SJSA1 (cell line): ENCODE measurements around the gene HAVCR2. TPM values are rescaled to one million over a fixed set of nuclear protein-coding genes. Genes with fewer than 3 reads are reported as not detected.

Experiments
- DNase-seq, 2 experiments: peaks; one replicate each; pipeline ENCODE4 v3.0.0-alpha.2; 2015 to 2020; ENCODE audit warnings: low spot score in 2 of 2, low read depth in 1 of 2
- H3K27ac ChIP-seq: fragments of 250-450 bp; sonication (Bioruptor Pico); 2 replicates; pipeline ENCODE4 v1.5.1; 2020; ENCODE audit warnings: mild to moderate bottlenecking, moderate library complexity
- H3K27me3 ChIP-seq: fragments of 250-450 bp; sonication (Bioruptor Pico); replicated peaks from 2 replicates; pipeline ENCODE4 v1.5.1; 2020; ENCODE audit warnings: mild to moderate bottlenecking, moderate library complexity
- H3K36me3 ChIP-seq: fragments of 250-450 bp; sonication (Bioruptor Pico); 2 replicates; pipeline ENCODE4 v1.5.1; 2020; ENCODE audit warnings: mild to moderate bottlenecking
- H3K4me1 ChIP-seq: fragments of 250-450 bp; sonication (Bioruptor Pico); replicated peaks from 2 replicates; pipeline ENCODE4 v1.6.1; 2021; ENCODE audit warnings: mild to moderate bottlenecking
- H3K4me3 ChIP-seq: fragments of 250-450 bp; sonication (Bioruptor Pico); 2 replicates; pipeline ENCODE4 v1.5.1; 2020; ENCODE audit warnings: mild to moderate bottlenecking
- H3K9me3 ChIP-seq: fragments of 250-450 bp; sonication (Bioruptor Pico); replicated peaks from 2 replicates; pipeline ENCODE4 v1.5.1; 2020; ENCODE audit warnings: mild to moderate bottlenecking
- total RNA-seq: library from RNA; depleted of rRNA; stranded (reverse); fragments of >200 nt; shearing (Covaris generic); gene quantifications from 2 replicates; pipeline ENCODE4 v1.2.3, GENCODE V29; 2014; rRNA removed

The HAVCR2 gene
- total RNA-seq, result 0.05 TPM in 1 of 2 replicates, not detected in the other

DNA sequence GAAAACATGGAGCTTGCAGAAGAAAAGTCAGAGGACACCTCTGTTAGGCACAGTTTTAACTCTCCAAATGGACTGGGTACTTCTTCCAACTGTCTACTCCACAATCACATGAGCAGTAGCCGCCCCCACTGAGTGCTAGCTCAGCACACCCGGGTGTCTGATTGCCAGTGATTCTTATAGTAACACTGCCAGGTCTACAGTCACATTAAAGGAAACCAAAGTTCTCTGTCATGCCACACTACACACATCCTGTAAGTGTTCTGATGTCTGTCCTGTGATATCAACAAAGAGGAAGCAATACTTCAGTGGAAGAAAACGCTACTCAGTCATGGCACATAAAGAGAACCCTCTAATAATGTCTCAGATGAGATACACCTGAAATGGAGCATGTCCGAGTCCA lies at the start of gene HAVCR2:
TSS of gene HAVCR2 (minus strand) at position 69 of the 400 bp plus-strand sequence. CDS start at position 8, 61 bp downstream.
- Histone ChIP-seq H3K27me3 (peaks cover 4% of the 10 kb centered on the region; the same call in 1 of the 2 replicates), H3K4me1 (no peaks in the 10 kb centered on the region)
- no peak for DNase-seq

DNA sequence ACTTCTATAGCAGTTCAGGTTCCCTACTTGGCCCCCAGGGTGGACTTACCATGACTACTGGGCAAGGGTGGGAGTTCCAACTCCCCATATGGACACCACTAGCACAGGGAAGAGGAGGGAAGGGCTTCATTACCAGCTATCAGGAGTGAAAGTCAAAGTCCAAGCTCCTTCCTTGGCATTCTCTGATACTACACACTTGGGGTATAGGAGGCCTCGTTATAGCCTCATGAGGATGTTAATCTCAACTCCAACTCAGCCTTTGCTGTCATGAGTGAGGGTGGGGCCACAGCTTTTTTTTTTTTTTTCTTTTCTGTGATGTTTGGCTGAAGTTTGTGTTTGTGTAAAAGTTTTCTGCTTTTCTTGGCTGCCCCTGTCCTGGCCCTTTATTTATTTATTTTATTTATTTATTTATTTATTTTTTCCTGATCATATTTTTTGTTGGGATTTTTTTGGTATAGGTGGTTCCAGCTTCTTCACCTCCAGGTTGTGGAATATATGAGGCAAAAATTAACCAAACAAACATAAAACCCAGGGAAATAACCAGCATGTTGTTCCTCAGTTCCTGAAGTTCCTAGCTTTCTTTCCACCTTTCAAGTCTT lies 48.5 kb upstream of the HAVCR2 start:
- Histone ChIP-seq H3K4me1 (no peaks in the 10 kb centered on the region), H3K4me3 (no peak overlapping the region), H3K27me3 (peaks cover 10% of the 10 kb centered on the region), H3K9me3 (no peaks in the 10 kb centered on the region), H3K36me3 (no peaks in the 10 kb centered on the region), H3K27ac (no peak overlapping the region)
- no peak for DNase-seq

More for the DNA sequence above, at the start of gene HAVCR2:
- no peaks in the 10 kb centered on the region; the same call in 1 of the 2 replicates for H3K9me3 ChIP-seq
- no peak within 1 kb of the TSS for H3K4me3 ChIP-seq
- no peak within 1 kb of the TSS for H3K27ac ChIP-seq
- H3K36me3 ChIP-seq, result no peaks in the 10 kb centered on the region

DNA sequence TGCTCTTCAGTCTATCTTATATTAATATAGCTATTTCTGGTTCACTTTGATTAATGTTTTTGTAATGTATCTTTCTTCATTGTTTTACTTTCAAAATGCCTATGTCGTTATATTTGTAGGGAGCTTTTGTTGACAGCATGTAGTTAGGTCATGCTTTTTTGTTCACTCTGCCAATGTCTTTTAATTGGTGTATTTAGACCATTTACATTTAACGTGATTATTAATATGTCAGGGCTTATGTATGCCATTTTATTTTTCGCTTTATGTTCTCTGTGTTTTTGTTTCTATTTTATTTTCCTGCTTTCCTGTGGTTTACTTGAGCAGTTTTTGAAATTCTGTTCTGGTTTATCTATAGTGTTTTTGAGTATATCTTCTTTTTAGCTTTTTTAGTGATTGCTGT lies 46.5 kb upstream of the HAVCR2 start:
- H3K4me1 ChIP-seq, result no peaks in the 10 kb centered on the region
- no peak for DNase-seq
- no peak overlapping the region for H3K4me3 ChIP-seq
- no peaks in the 10 kb centered on the region for H3K36me3 ChIP-seq
- H3K27me3 ChIP-seq, result peaks cover 6% of the 10 kb centered on the region
- H3K9me3 ChIP-seq, result no peaks in the 10 kb centered on the region
- no peak overlapping the region for H3K27ac ChIP-seq

DNA sequence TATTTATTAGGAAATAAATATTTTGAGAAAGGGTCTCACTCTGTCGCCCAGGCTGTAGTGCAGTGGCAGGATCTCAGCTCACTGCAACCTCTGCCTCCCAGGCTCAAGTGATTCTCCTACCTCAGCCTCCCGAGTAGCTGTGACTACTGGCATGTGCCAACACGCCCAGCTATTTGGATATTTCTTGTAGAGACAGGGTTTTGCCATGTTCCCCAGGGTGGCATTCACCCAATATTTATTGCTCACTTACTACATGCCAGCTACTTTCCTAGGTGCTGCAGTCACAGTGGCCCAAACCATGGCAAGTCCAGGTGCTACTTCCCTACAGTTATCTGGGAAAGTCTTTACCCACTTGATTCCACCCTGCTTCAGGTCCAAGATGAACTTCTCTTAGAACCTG lies 42.2 kb upstream of the HAVCR2 start:
- Histone ChIP-seq H3K36me3 (no peaks in the 10 kb centered on the region), H3K4me3 (no peak overlapping the region), H3K4me1 (no peaks in the 10 kb centered on the region), H3K27ac (no peak overlapping the region), H3K9me3 (no peaks in the 10 kb centered on the region), H3K27me3 (peaks cover 5% of the 10 kb centered on the region)
- DNase-seq, result no peak

DNA sequence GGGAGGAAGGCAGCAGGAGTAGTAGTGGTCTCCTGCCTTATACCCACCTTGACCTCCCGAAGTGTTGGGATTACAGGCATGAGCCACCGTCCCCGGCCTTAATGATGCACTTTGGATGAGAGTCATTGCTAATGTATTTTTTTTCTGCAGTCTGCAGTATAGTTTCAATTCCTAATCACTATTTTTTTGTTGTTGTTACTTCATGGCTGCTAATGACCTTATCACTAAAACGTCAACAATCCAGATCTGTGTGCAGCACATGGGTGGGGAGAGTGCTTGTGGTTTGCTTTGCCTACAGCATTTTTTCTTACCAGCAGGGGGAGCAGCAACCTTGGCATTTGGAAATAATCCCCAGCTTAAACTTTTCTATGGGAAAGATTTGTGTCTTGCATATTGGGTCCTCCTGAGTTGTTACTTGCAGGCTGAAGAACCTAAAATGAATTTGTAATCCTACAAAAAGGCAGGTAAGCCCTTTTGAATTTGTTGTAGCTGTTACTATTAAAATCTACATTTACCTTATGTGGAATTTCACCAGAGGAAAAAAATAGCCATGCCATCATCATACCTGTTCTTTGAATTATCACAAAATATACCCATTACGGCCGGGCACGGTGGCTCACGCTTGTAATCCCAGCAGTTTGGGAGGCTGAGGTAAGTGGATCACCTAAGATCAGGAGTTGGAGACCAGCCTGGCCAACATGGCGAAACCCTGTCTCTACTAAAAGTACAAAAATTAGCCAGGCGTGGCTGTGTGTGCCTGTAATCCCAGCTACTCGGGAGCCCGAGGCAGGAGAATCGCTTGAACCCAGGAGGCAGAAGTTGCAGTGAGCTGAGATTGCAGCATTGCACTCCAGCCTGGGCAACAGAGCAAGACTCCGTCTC lies 40.1 kb upstream of the HAVCR2 start:
- Histone ChIP-seq H3K4me1 (no peaks in the 10 kb centered on the region; the same call in 1 of the 2 replicates), H3K36me3 (no peaks in the 10 kb centered on the region), H3K27ac (no peak overlapping the region), H3K27me3 (no peaks in the 10 kb centered on the region; the same call in 1 of the 2 replicates), H3K4me3 (no peak overlapping the region), H3K9me3 (no peaks in the 10 kb centered on the region)
- DNase-seq, result peak; percentile 50 to 67

DNA sequence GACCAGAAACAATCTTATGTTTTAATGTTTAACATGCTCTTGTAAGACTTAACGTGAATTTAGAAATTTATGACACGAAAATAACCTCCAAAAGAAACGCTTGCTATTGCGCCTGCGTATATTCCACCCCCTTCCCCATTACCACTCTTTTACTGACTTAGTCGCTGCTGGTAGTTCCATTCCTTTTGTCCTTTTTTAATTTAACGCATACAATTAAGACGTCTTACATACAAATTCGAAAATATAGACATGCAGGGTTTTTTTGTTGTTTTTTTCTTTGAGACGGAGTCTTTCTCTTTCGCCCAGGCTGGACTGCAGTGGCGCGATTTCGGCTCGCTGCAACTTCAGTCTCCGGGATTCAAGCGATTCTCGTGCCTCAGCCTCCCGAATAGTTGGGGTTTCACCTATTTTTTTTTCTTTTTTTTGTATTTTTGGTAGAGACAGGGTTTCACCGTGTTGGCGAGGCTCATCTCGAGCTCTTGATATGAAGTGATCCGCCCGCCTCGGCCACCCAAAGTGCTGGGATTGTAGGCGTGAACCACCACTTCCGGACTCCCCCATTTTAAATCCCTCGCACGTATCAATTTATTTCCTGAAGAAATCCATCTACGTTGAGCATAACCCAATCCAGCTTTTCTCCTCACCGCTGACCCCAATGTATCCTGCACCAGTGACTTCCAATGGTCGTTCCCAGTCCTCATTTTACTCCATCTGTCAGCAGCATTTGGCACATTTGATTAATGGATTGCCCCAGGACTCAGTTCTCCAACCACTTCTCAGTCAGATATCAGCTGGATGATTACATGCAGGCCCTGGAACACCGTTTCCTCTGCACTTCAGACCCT lies 34.5 kb upstream of the HAVCR2 start:
- Histone ChIP-seq H3K4me3 (peak overlapping the region; percentile 69), H3K36me3 (peaks cover 18% of the 10 kb centered on the region), H3K9me3 (no peaks in the 10 kb centered on the region), H3K27ac (peak overlapping the region; percentile 86), H3K4me1 (peaks cover 11% of the 10 kb centered on the region), H3K27me3 (no peaks in the 10 kb centered on the region)
- DNase-seq, result peak in 1 of 2 experiments; percentile 70

DNA sequence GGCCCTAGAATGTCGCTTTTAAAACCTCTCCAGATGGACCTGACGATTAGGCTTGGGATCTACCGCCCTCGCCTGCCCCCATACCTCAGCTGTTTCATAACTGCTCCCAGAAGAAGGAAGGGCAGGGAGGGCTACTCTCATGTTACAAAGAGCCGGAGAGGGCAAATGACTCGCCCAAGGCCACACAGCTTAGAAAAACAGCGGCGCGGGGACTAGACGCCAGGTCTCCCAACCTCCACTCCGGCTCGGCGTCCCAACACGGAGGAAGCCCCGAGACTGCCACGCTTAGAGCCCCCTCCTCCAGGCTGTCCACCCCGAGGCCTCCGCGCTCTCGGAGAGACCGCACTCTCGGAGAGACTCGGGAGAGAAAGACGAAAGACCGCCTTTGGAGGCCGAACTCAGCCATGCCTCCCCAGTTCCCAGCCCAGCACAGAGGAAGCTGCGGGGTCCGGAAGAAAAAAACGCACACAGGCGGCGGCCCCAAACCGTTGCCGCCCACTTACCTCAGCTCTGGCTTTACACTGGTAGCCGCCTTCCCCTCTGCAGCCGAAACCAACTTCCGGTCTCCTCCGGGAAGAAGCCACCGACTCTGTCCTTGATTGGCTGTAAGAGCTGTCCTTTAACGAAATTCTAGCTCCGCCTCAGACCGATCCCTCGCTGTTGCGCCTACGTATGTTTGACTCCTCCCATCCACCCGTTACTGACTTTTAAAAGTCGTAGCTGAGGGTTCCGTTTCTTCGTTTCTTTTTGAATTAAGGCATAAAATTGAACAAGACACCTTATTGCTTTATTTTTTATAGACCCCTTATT lies 33.7 kb upstream of the HAVCR2 start, which contains the start of gene MED7:
TSS of gene MED7 (minus strand) at position 549 of the 810 bp plus-strand sequence. CDS start 3,434 bp downstream, outside the sequence.
- DNase-seq, result peak; percentile 99
- Histone ChIP-seq H3K27me3 (no peaks in the 10 kb centered on the region), H3K27ac (peak within 1 kb of the TSS; percentile 86), H3K36me3 (peaks cover 27% of the 10 kb centered on the region), H3K4me3 (peak within 1 kb of the TSS; percentile 69), H3K9me3 (no peaks in the 10 kb centered on the region), H3K4me1 (peaks cover 11% of the 10 kb centered on the region)

DNA sequence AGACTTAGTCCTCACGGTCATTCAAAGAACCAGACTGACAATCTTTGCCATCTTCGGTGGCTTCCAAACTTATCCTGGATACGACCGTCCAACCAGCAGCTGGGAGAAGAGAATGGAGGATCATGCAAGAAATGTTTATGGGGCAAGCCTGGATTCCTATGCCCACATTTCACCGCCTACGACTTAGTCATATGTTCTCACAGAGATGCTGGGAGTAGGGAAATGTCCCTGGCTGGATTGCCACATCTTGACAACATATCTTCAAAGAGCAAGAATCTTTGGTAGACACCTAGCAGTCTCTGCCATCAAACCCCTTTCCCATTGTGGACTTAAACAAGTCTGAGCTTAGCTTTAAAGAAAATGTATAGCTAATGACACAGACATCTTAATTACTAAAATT lies 28.8 kb upstream of the HAVCR2 start:
- H3K36me3 ChIP-seq, result peaks cover 41% of the 10 kb centered on the region
- H3K27me3 ChIP-seq, result no peaks in the 10 kb centered on the region
- H3K27ac ChIP-seq, result no peak overlapping the region
- H3K9me3 ChIP-seq, result no peaks in the 10 kb centered on the region
- peaks cover 7% of the 10 kb centered on the region for H3K4me1 ChIP-seq
- DNase-seq, result no peak
- H3K4me3 ChIP-seq, result no peak overlapping the region

DNA sequence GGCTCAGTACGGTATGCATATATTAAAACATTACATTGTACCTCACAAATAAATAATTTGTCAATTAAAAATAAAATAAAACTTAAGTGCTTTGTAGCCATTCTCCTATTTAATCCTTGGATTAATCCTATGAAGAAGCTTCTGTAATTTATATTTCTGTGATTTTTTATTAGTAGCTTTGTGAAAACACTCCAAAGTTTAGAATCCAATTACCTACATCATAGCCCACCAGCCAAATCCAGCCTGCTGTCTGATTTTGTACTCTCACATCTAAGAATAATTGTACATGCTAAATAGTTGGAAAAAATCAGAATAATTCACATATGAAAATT lies 23.4 kb upstream of the HAVCR2 start:
- Histone ChIP-seq H3K36me3 (peaks cover 11% of the 10 kb centered on the region), H3K27me3 (no peaks in the 10 kb centered on the region), H3K27ac (no peak overlapping the region), H3K4me3 (no peak overlapping the region), H3K9me3 (no peaks in the 10 kb centered on the region), H3K4me1 (no peaks in the 10 kb centered on the region)
- no peak for DNase-seq

DNA sequence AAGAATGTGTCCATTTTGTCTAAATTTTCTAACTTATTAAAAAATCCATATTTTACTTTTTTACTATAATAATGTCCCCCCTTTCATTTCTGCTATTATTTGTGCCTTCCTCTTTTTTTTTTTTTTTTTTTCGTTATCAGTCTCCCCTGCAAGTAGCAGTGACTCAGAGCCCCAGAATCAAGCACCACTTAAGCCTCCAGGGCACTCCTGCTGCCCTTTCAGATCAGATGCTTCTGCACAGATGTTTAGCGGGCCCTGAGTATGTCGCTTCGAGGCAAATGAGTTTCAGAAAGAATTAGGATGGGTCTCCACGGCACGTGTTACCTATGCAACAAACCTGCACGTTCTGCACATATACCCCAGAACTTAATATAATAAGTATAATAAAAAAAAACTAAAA lies 22.1 kb upstream of the HAVCR2 start:
- Histone ChIP-seq H3K4me3 (no peak overlapping the region), H3K27me3 (no peaks in the 10 kb centered on the region), H3K27ac (no peak overlapping the region), H3K36me3 (peaks cover under 1% of the 10 kb centered on the region), H3K4me1 (no peaks in the 10 kb centered on the region), H3K9me3 (no peaks in the 10 kb centered on the region)
- DNase-seq, result no peak

DNA sequence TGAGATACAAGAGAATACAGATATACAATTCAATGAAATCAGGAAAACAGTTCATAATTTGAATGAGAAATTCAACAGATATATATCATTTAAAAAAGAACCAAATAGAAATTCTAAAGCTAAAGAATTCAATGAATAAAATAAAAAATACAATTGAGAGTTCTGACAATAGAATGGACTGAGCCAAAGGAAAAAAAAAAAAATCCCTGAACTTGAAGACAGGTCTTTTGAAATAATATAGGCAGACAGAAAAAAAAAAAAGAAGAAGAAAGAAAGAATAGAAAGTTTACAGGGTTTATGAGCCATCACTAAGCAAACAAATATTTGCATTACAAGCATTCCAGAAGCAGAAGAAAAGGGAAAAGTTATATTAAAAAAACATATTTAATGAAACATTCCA lies 12.9 kb upstream of the HAVCR2 start:
- Histone ChIP-seq H3K36me3 (no peaks in the 10 kb centered on the region), H3K4me3 (no peak overlapping the region), H3K4me1 (no peaks in the 10 kb centered on the region), H3K27me3 (no peaks in the 10 kb centered on the region), H3K9me3 (0 out of 2 replicates have a peak, but pooled peaks cover 2% of the 10 kb centered on the region), H3K27ac (no peak overlapping the region)
- no peak for DNase-seq

DNA sequence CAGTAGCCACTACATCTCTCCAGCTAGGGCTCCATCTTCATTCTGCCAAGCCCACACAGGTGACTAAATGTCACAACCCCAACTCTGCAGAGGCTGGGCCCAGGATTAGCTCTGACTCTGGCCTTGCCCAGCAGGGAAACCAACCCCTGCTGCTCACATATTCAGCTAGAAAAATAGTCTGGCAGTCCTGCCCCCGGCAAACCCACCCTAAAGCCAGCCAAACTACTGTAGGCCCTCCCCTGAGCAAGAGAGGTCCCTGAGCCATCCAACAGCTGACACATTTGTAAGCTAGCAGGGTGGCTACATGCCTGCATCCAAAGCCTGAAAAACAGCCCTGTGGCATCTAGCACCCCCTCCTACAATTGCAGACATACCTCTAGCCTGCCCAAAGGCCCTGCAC lies 11.3 kb upstream of the HAVCR2 start:
- Histone ChIP-seq H3K4me3 (no peak overlapping the region), H3K4me1 (no peaks in the 10 kb centered on the region), H3K9me3 (0 out of 2 replicates have a peak, but pooled peaks cover 2% of the 10 kb centered on the region), H3K27ac (no peak overlapping the region), H3K27me3 (no peaks in the 10 kb centered on the region), H3K36me3 (no peaks in the 10 kb centered on the region)
- DNase-seq, result no peak

DNA sequence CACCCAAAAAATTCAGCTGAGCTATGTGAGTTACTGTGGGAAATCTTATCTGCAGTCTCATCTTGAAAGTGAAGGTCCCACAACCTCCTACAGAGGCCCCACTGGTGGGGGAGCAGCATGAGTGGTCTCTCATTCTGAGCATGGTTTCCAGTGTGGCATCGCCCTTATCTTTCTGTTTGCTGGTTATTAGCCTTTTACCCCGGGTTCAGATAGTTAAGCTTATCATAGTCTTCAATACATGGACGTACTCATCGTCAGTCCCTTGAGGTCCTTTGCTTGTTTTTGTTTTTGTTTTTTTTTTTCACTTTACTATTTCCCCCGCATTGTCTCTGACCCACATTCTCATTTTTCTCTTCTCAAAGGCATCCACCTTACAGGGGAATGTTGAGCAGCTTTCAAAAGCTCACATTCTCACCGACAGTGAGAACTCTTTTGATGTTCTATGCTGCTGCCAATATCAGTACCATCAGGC lies 7.7 kb upstream of the HAVCR2 start:
- no peak overlapping the region for H3K27ac ChIP-seq
- DNase-seq, result no peak
- H3K9me3 ChIP-seq, result 0 out of 2 replicates have a peak, but pooled peaks cover 2% of the 10 kb centered on the region
- H3K27me3 ChIP-seq, result no peaks in the 10 kb centered on the region
- H3K4me1 ChIP-seq, result no peaks in the 10 kb centered on the region
- no peaks in the 10 kb centered on the region for H3K36me3 ChIP-seq
- no peak overlapping the region for H3K4me3 ChIP-seq
